Liver (tissue), 3 donors: Measurements from ENCODE around the gene LRMDA.

Experiments used
- RAD21 ChIP-seq, 2 donors: IDR thresholded peaks; 2 replicates each; pipeline ENCODE4 v1.6.1; 2016; ENCODE audit warnings: antibody characterized with exemption in 2 of 2, mild to moderate bottlenecking in 2 of 2
- TF ChIP-seq, protein P1 (sequence below): fragments of 150-350 bp; IDR thresholded peaks from 2 replicates; pipeline ENCODE4 v1.5.1; 2017; ENCODE audit warnings: improper control_type of control experiment, low read depth, low read length; ENCODE audit not compliant: missing input control
- donor health status: healthy.
- donor health status: healthy.

DNA sequence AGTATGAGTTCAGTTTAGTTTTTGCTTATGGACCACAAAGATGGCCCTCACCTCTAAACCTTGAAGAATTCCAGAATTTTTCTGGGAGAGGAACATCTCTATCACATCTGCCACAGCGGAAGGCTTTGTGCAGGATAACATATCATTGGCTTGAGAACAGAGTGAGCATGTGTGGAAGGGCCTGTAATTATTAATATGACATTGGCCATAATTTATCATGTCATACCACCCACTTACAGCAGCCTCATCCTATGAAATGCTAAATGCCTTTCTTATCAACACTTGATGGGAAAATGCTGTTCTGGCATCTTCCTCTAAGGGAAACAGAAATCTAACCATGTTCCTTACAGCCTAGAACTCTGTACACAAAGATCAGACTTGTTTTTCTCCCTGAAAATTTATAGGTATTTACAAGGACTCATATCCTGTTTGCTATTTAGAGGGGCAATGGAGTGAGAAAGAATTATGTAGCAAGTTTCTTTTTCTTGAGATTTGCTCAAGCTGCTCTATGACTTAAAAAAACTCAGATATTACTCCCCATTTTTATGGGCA lies 817.3 kb downstream of the LRMDA start:
- no peak for TF ChIP-seq RAD21 (IDR thresholded peaks at IDR 0.05)
- TF ChIP-seq, protein P1, sequence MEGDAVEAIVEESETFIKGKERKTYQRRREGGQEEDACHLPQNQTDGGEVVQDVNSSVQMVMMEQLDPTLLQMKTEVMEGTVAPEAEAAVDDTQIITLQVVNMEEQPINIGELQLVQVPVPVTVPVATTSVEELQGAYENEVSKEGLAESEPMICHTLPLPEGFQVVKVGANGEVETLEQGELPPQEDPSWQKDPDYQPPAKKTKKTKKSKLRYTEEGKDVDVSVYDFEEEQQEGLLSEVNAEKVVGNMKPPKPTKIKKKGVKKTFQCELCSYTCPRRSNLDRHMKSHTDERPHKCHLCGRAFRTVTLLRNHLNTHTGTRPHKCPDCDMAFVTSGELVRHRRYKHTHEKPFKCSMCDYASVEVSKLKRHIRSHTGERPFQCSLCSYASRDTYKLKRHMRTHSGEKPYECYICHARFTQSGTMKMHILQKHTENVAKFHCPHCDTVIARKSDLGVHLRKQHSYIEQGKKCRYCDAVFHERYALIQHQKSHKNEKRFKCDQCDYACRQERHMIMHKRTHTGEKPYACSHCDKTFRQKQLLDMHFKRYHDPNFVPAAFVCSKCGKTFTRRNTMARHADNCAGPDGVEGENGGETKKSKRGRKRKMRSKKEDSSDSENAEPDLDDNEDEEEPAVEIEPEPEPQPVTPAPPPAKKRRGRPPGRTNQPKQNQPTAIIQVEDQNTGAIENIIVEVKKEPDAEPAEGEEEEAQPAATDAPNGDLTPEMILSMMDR, result no peak
